GM19463 (cell line): Measurements from ENCODE around the gene CNST.
"Not testable (repeated sequence)": the region's sequence is repeated elsewhere in the genome, so short reads cannot be mapped to it uniquely, and the experiment has no call there.

Source experiments
- ATAC-seq: cut with Tn5 transposase; IDR thresholded peaks from one replicate; pipeline ENCODE4 v1.9.1; 2021; ENCODE audit warnings: mild to moderate bottlenecking, moderate library complexity; ENCODE audit not compliant: unreplicated experiment

CNST gene

GRCh38 chr1:246617768-246618167, 51.5 kb downstream of the CNST start:
- ATAC-seq = no peak

GRCh38 chr1:246618240-246618808, 52.1 kb downstream of the CNST start:
- no peak for ATAC-seq

GRCh38 chr1:246622035-246622652, 55.9 kb downstream of the CNST start:
- ATAC-seq = no peak

- no peak for ATAC-seq
These were observed 57.8 kb downstream of the CNST start for GRCh38 chr1:246624091-246624490.

- peak; percentile 93 for ATAC-seq
These were observed 62.8 kb downstream of the CNST start for GRCh38 chr1:246629030-246629429.

GRCh38 chr1:246629976-246630375, 63.7 kb downstream of the CNST start:
- peak; percentile 52 for ATAC-seq

- no peak for ATAC-seq
These were observed 65.2 kb downstream of the CNST start for GRCh38 chr1:246631426-246631825.

- ATAC-seq = no peak
These were observed 66.3 kb downstream of the CNST start for GRCh38 chr1:246632281-246633168.

GRCh38 chr1:246634659-246635058, 68.4 kb downstream of the CNST start:
- ATAC-seq = not testable (repeated sequence)

- no peak for ATAC-seq
These were observed 72.8 kb downstream of the CNST start for GRCh38 chr1:246638941-246639655.

GRCh38 chr1:246639732-246640131, 73.5 kb downstream of the CNST start:
- no peak for ATAC-seq

GRCh38 chr1:246640747-246641146, 74.5 kb downstream of the CNST start:
- no peak for ATAC-seq

GRCh38 chr1:246641394-246641793, 75.1 kb downstream of the CNST start:
- no peak for ATAC-seq

GRCh38 chr1:246642719-246643118, 76.5 kb downstream of the CNST start:
- ATAC-seq = no peak

GRCh38 chr1:246647113-246647512, 80.9 kb downstream of the CNST start:
- ATAC-seq = no peak

- ATAC-seq = no peak
These were observed 81.3 kb downstream of the CNST start for GRCh38 chr1:246647513-246647912.

- ATAC-seq = no peak
These were observed 84.9 kb downstream of the CNST start for GRCh38 chr1:246651012-246651695.

- no peak for ATAC-seq
These were observed 92.3 kb downstream of the CNST start for GRCh38 chr1:246658567-246658966.

GRCh38 chr1:246659594-246660140, 93.4 kb downstream of the CNST start:
- no peak for ATAC-seq

GRCh38 chr1:246661451-246661850, 95.2 kb downstream of the CNST start:
- no peak for ATAC-seq
